Dendritic cell treated with granulocyte-macrophage colony-stimulating factor and Interleukin-4, amounts not matched to agents 40 ng/mL and 50 ng/mL, for 4 days (primary cell): ENCODE data around the gene ITPKB.

Source experiments
- H3K27ac Mint-ChIP-seq: one replicate; pipeline ENCODE4 v1.8.0; 2022; ENCODE audit warnings: mild to moderate bottlenecking, mixed read lengths
- H3K27me3 Mint-ChIP-seq: one replicate; pipeline ENCODE4 v1.8.0; 2022; ENCODE audit warnings: mild to moderate bottlenecking, mixed read lengths
- H3K36me3 Mint-ChIP-seq: one replicate; pipeline ENCODE4 v1.8.0; 2022; ENCODE audit warnings: low read depth, mixed read lengths
- H3K4me1 Mint-ChIP-seq: one replicate; pipeline ENCODE4 v1.8.0; 2022; ENCODE audit warnings: low read depth, mixed read lengths
- H3K4me3 Mint-ChIP-seq: one replicate; pipeline ENCODE4 v1.8.0; 2022; ENCODE audit warnings: mild to moderate bottlenecking, moderate library complexity, mixed read lengths
- H3K9me3 Mint-ChIP-seq: one replicate; pipeline ENCODE4 v1.8.0; 2022; ENCODE audit warnings: mixed read lengths
- intact Hi-C: fragments of 100-400 bp; cut with micrococcal nuclease; formaldehyde crosslinking; loops from one replicate; pipeline ENCODE4 v1.15.0; 2022

ITPKB gene

DNA sequence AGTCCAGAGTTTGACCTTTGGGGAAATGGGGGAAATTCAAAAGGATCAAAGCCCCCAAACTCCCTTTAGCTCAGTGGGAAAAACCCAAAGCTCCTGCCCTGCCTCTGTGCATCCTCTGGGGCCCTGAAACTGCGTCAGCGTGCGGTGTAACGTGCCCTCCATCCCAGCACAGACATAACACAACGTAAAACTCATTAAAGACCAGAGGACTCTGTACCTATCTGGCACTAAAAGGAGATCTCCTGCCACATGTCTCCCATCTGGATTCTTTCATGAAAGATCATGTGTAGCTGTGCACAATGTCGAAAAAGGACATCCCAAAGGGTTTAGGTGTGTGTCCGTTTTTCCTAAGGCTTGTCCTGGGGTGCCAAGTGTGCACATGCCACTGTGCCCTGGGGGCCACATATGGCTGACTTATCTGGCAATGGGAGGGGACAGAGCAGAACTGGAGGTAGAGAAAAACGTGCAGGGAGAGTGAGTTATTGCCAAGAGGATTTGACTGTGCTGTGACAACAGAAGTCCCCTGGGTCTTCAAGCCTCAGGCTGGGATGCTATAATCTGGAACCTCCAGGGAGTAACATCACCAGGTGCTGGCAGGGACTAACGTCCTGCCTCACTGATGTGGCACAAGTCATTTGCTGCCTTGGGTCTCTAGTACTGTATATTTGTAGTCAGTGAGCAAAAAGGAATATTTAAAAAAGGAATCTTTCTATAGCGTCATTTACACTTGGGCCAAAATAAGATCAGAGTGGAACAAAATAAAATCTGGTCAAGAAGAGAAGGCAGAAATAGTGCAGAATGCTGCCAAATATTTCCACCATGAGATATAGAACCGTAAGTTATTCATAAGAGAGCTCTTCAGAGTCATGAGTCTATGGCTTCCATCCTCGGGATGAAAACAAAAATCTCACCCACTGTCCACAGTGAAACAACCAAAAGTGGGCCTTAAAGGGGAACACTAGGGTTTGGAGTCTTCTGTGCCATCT lies 52.3 kb downstream of the ITPKB start:
- Mint-ChIP-seq H3K36me3 (peaks cover 44% of the 10 kb centered on the region), H3K9me3 (no peaks in the 10 kb centered on the region), H3K4me3 (no peak overlapping the region), H3K4me1 (peaks cover 69% of the 10 kb centered on the region), H3K27me3 (no peaks in the 10 kb centered on the region), H3K27ac (peak overlapping the region; percentile 68)
- intact Hi-C loops = no loop called here

GRCh38 chr1:226685196-226685820 lies 53.8 kb downstream of the ITPKB start:
- Mint-ChIP-seq H3K4me1 (peaks cover 66% of the 10 kb centered on the region), H3K27ac (peak overlapping the region; percentile 24), H3K27me3 (no peaks in the 10 kb centered on the region), H3K36me3 (peaks cover 32% of the 10 kb centered on the region), H3K9me3 (no peaks in the 10 kb centered on the region), H3K4me3 (no peak overlapping the region)
- intact Hi-C loops = no loop called here

GRCh38 chr1:226684026-226684425 lies 55.1 kb downstream of the ITPKB start:
- no peak overlapping the region for H3K4me3 Mint-ChIP-seq
- no peak overlapping the region for H3K27ac Mint-ChIP-seq
- no peaks in the 10 kb centered on the region for H3K9me3 Mint-ChIP-seq

GRCh38 chr1:226682871-226683814 lies 55.9 kb downstream of the ITPKB start:
- Mint-ChIP-seq H3K36me3 (peaks cover 22% of the 10 kb centered on the region), H3K27me3 (no peaks in the 10 kb centered on the region), H3K4me1 (peaks cover 80% of the 10 kb centered on the region), H3K4me3 (no peak overlapping the region), H3K9me3 (no peaks in the 10 kb centered on the region), H3K27ac (peak overlapping the region; percentile 50)
- intact Hi-C loops = no loop called here

More at GRCh38 chr1:226684026-226684425, 55.1 kb downstream of the ITPKB start:
- Mint-ChIP-seq H3K36me3 (peaks cover 22% of the 10 kb centered on the region), H3K27me3 (no peaks in the 10 kb centered on the region), H3K4me1 (peaks cover 78% of the 10 kb centered on the region)
- intact Hi-C loops = no loop called here

DNA sequence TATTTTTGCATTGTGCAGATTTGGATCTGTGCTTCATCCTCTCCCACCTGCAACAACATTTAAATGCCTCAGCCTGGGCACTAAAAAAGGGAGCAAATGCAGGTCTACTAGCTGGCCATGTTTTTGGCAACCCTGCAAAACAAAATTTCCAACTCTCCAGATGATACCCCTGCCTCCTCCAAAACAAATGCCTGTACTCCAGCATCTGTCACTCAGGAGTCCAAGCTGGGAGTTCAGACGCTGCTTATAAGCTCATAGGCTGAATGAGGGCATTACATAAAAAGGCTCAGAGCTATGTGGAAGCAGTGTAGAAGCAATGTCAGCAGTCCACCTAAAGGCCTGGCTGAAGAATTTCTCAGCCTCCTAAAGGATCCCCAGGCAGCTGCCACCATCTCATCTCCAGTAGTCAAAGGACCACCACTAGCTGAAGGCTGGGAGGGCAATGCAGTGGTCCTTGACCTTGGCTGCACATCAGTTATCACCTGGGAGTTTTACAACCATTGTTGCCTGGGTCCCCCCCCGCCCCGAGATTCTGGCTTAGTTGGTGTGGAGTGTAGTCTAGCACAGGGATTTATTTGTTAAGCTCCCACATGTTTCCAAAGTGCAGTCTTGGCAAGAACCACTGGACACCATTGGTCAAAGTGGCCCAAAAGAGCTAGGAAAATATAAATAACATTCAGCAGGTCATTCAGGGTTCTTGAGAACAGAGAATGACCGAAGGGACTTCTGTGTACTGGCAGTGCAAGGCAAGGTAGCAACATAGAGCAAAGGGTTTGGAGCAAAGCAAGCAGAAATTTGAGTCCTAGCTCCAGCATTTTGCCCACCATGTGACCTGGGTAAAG lies 57.2 kb downstream of the ITPKB start:
- H3K27ac Mint-ChIP-seq = peak overlapping the region; percentile 50
- peaks cover 22% of the 10 kb centered on the region for H3K36me3 Mint-ChIP-seq
- H3K9me3 Mint-ChIP-seq = no peaks in the 10 kb centered on the region
- peaks cover 84% of the 10 kb centered on the region for H3K4me1 Mint-ChIP-seq
- intact Hi-C loops = no loop called here
- H3K27me3 Mint-ChIP-seq = no peaks in the 10 kb centered on the region
- no peak overlapping the region for H3K4me3 Mint-ChIP-seq

DNA sequence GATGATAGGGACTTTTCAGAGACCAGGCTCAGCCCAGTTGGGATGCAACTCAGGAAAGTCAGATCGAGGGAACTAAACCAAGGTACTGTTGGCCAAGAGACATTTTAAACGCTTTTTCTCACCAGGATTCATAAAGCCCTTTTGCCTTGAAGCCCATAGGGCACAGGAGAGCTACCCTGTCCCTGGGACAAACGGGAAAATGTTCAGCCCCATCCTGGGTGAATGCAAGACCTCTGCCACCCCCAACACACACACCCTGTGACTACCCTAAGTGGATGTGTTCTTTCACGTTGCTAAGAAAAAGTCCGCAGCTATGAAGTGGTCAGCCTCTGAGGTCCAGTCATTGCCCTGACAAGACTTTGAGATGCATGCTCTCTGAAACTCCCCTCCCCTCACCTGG lies 58.4 kb downstream of the ITPKB start:
- H3K36me3 Mint-ChIP-seq = peaks cover 19% of the 10 kb centered on the region
- intact Hi-C loops = no loop called here
- peaks cover 85% of the 10 kb centered on the region for H3K4me1 Mint-ChIP-seq
- no peaks in the 10 kb centered on the region for H3K9me3 Mint-ChIP-seq
- peak overlapping the region; percentile 90 for H3K4me3 Mint-ChIP-seq
- H3K27ac Mint-ChIP-seq = peak overlapping the region; percentile 99
- no peaks in the 10 kb centered on the region for H3K27me3 Mint-ChIP-seq

GRCh38 chr1:226679853-226680516 lies 59.1 kb downstream of the ITPKB start:
- H3K9me3 Mint-ChIP-seq = no peaks in the 10 kb centered on the region
- peak overlapping the region; percentile 99 for H3K27ac Mint-ChIP-seq
- peaks cover 12% of the 10 kb centered on the region for H3K36me3 Mint-ChIP-seq
- H3K27me3 Mint-ChIP-seq = no peaks in the 10 kb centered on the region
- intact Hi-C loops = loop anchor here (1.0 to 10.0 kb wide), 3 partner anchors 17 to 55 kb away; partner anchors contain the start of gene ITPKB
- peak overlapping the region; percentile 90 for H3K4me3 Mint-ChIP-seq
- H3K4me1 Mint-ChIP-seq = peaks cover 85% of the 10 kb centered on the region

- Mint-ChIP-seq H3K27ac (peak overlapping the region; percentile 99), H3K27me3 (no peaks in the 10 kb centered on the region), H3K36me3 (peaks cover 12% of the 10 kb centered on the region)
Observed at GRCh38 chr1:226679262-226679661, 59.8 kb downstream of the ITPKB start.

DNA sequence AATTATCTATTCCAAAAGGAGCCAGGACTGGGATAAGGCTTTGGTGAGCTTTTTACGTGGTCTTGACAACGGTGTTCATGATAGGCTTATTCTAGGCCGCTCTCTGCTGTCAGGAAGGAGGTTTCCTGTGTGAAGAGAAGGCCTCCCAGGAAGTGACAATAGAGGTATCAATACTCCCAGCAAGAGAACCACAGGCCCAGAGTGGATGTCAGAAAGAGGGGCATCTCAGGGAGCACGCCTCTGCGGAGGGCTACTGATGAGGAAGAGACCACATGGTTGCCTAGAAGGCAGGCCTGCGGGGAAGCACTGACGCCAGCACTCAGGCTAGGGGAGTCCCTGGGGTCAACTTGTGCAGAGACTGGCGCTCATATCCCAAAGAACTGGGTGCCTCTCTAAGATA lies 60.4 kb downstream of the ITPKB start:
- intact Hi-C loops = loop anchor here (1.0 to 10.0 kb wide), 3 partner anchors 15 to 56 kb away; partner anchors contain the start of gene ITPKB
- Mint-ChIP-seq H3K27me3 (no peaks in the 10 kb centered on the region), H3K36me3 (peaks cover 7% of the 10 kb centered on the region), H3K27ac (peak overlapping the region; percentile 99), H3K4me1 (peaks cover 90% of the 10 kb centered on the region), H3K4me3 (no peak overlapping the region), H3K9me3 (no peaks in the 10 kb centered on the region)

More at GRCh38 chr1:226679262-226679661, 59.8 kb downstream of the ITPKB start:
- H3K9me3 Mint-ChIP-seq = no peaks in the 10 kb centered on the region
- intact Hi-C loops = loop anchor here (1.0 to 10.0 kb wide), 3 partner anchors 16 to 56 kb away; partner anchors contain the start of gene ITPKB
- H3K4me3 Mint-ChIP-seq = peak overlapping the region; percentile 90
- H3K4me1 Mint-ChIP-seq = peaks cover 91% of the 10 kb centered on the region

- Mint-ChIP-seq H3K36me3 (peaks cover 6% of the 10 kb centered on the region), H3K9me3 (no peaks in the 10 kb centered on the region), H3K27ac (peak overlapping the region; percentile 99), H3K4me3 (no peak overlapping the region), H3K27me3 (no peaks in the 10 kb centered on the region), H3K4me1 (peaks cover 89% of the 10 kb centered on the region)
- intact Hi-C loops = loop anchor here (5.0 to 10.0 kb wide), 2 partner anchors 36 to 57 kb away; partner anchors contain the start of gene ITPKB
Observed at GRCh38 chr1:226678251-226678650, 60.8 kb downstream of the ITPKB start.

- no peaks in the 10 kb centered on the region for H3K27me3 Mint-ChIP-seq
- no peaks in the 10 kb centered on the region for H3K9me3 Mint-ChIP-seq
- peaks cover 91% of the 10 kb centered on the region for H3K4me1 Mint-ChIP-seq
- peak overlapping the region; percentile 92 for H3K27ac Mint-ChIP-seq
- intact Hi-C loops = loop anchor here (5.0 to 10.0 kb wide), 2 partner anchors 35 to 57 kb away; partner anchors contain the start of gene ITPKB
- H3K36me3 Mint-ChIP-seq = peaks cover 12% of the 10 kb centered on the region
- H3K4me3 Mint-ChIP-seq = no peak overlapping the region
Observed at GRCh38 chr1:226677027-226678020, 61.8 kb downstream of the ITPKB start.
